Sigmoid colon (tissue), 4 donors: ENCODE data around the gene ZCCHC24.

Experiments
- CTCF ChIP-seq, 4 experiments: fragments of 450-650 bp in 3 of 4; fragments of 200-600 bp in 1 of 4; IDR thresholded peaks; one replicate each; pipeline ENCODE4 v1.5.1; 2016 to 2019; ENCODE audit warnings: antibody characterized with exemption in 4 of 4, mild to moderate bottlenecking in 3 of 4, moderate library complexity in 2 of 4
- EP300 ChIP-seq, 4 donors: sonication (generic); formaldehyde crosslinking; IDR thresholded peaks; one replicate each; pipeline ENCODE4 v1.6.1; 2017; ENCODE audit warnings: antibody characterized with exemption in 4 of 4
- POLR2A ChIP-seq, 2 donors: fragments of 450-650 bp; IDR thresholded peaks; one replicate each; pipeline ENCODE4 v1.6.1; 2016; ENCODE audit warnings: antibody characterized with exemption in 2 of 2, mild to moderate bottlenecking in 2 of 2, moderate library complexity in 2 of 2

GRCh38 chr10:79387974-79388850 lies 57.2 kb downstream of the ZCCHC24 start:
- TF ChIP-seq CTCF (IDR thresholded peaks at IDR 0.05) (no peak), EP300 (IDR thresholded peaks at IDR 0.05) (no peak), POLR2A (IDR thresholded peaks at IDR 0.05) (no peak)
